Stimulated activated CD8-positive, alpha-beta memory T cell treated with anti-CD3 and anti-CD28 coated beads, Interleukin-4, amount 100 ng/mL, for 4 hours (primary cell): ENCODE measurements around the gene SLC22A3.
"Not testable (repeated sequence)": the region's sequence is repeated elsewhere in the genome, so short reads cannot be mapped to it uniquely, and the experiment has no call there.

Source experiments
- DNase-seq, 2 donors: peaks; one replicate each; pipeline ENCODE4 v3.0.0-alpha.2; 2020; ENCODE audit warnings: low read depth in 2 of 2, low spot score in 1 of 2

SLC22A3 gene

DNA sequence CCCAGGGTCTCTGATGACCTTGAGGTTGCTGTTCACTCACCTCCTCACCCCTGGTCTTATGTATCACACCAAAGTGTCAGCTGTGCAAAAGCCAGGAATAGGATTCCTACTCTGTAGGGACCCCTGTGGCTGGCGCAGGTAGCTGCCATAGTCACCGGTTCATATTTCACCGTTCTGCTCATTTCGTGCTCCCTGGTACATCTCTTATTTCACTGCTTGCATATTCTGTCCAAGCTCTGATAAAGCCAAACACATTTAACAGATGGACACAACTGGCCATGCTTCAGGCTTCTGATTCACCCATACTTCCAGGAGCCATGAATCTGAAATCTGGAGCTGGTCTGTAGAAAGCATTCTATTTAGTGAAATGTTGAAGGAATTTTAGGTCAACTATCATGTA lies 20.5 kb downstream of the SLC22A3 start:
- no peak for DNase-seq

DNA sequence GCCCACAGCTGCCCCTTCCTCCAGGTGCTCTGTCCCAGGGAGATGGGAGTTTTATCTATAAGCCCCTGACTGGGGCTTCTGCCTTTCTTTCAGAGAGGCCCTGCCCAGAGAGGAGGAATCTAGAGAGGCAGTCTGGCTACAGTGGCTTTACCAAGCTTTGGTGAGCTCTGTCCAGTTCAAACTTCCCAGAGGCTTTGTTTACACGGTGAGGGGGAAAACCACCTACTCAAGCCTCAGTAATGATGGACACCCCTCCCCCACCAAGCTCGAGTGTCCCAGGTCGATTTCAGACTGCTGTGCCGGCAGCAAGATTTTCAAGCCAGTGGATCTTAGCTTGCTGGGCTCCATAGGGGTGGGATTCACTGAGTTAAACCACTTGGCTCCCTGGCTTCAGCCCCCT lies 25.4 kb downstream of the SLC22A3 start:
- DNase-seq: not testable (repeated sequence)

DNA sequence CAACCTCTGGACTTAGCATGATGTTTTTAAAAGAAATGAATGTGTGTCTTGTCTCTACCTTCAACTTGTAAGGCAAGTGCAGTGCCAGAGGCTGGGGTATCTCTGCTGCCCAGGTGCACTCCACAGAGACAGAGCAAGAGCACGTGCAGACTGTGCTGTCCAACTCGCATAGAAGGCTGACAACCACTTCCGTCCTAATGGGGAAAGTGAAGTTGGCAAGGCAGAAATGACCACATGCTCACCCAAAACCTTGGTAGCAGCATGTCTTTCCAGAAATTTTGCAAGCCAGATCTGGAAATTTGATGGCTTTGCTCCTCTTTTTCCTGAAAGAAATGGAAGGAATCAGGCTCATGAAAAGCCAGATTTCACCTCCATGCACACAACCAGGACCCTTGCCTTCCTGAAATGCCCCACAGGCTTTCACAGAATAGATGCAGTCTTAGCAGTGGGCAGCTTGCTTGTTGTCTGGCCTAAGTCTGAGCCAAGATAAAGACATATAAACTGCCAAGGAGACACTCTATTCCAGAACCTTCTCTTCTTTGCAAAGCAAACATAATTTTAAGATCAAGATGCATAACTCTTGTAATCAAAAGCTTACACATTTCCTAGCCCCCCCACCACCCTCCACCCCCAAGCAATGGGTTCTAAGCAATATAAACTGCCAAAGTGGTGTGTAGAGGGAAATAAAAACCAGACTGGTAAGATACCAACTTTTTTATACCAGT lies 26.8 kb downstream of the SLC22A3 start:
- no peak for DNase-seq

DNA sequence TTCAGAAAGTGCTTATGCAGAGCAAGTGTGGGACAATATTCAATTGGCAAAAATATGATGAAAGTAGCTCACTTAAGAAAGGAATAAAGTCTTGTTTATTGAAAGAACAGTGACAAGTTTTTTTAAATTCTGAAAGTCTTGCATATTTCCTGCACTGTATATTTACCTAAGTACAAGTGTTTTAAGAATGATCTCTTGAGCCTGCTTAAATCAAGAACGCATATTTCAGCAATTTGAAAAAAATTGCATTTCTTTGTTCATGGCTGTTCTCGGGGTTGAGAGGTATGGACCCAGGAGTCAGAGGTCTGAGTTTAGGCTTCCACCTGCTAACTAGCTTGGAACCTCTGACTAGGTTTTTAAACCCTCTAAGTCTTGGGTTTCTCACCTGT lies 27.4 kb downstream of the SLC22A3 start:
- DNase-seq: no peak

DNA sequence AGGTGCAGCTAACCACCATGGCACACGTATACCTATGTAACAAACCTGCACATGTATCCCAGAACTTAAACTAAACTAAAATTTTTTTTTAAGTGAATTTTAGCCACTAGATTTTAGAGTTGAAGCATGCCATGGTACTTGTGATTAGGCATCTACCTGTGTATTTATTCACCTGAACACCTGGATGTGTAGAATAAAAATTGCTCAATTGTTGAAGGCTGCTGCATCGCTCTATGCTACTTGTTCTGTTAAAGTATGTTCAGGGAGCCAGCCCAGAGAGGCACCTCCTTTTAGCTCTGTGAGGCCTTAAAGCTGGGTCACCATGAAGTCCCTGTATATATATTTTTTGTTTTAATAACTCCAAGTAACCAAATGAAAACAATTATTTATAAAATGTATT lies 28.3 kb downstream of the SLC22A3 start:
- no peak for DNase-seq

DNA sequence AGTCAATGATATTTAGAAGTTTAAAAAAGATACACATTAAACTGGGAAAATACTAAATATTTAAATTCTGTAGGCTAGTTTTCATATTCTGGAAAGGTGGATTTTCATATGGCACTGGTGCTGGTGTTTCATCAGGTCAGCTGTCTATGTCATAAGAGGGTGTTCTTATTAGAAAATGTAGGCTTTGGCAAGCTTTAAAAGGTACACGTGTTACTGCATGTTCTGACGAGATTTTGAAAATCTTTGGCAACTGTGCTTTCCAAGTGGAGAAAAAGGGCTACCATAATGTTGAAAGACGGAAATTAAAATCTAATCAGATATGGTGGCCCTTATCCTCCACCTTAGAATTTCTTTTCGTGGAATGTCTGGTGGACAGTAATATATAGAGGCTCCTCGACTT lies 30.0 kb downstream of the SLC22A3 start:
- no peak for DNase-seq

DNA sequence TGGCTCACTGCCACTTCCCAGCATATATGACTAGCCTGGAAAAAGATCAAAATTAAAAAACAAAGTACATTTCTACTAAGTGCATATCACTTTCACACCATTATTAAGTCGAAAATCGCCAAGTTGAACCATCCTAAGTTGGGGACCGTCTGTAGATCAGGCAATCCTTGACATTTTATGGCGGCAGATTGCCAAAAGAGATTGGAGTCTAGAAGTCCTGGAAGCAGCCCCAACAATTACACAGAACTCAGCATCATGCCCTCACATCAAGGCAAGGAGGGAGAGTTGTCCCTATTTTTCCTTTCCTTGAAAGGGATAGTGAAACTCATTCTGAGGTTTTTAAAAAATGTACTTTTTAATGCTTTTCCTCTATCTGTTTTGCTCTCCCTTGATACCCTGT lies 30.7 kb downstream of the SLC22A3 start:
- no peak for DNase-seq

DNA sequence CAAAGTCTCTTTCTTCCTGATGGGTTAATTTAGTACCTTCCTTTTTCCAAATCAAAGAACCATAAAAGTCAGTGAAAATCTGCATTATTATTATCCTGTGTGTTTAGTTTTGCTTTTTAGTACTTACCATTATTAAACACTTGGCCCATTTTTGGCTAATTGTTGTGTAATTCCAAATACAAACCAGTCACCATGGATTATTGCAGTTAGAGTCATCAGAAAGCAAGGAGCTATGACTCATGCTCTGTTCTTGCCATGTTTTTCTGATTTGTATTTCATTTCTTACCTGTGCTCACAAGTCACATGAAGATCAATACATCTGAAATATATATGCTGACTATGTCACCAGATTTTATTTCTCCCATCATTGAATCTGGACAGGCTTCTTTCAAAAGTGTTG lies 31.3 kb downstream of the SLC22A3 start:
- no peak for DNase-seq

DNA sequence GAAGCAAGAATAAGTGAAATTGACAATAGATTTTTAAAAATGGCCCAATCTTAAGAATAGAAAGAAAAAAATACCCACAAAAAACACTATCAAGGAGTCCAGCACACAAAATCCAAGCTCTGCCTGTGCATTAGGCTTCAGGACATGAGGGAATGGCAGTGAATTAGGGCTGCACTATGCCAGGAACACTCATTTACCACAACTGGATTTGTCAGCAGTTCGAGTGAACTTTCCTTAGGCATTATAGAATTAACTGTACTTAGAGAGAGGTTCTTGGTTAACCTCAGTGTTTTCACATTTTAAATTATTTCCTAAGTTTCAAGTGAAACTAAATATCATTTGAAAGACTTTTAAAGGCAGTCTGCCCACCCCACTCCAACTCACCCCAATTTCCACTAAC lies 34.8 kb downstream of the SLC22A3 start:
- DNase-seq: no peak

DNA sequence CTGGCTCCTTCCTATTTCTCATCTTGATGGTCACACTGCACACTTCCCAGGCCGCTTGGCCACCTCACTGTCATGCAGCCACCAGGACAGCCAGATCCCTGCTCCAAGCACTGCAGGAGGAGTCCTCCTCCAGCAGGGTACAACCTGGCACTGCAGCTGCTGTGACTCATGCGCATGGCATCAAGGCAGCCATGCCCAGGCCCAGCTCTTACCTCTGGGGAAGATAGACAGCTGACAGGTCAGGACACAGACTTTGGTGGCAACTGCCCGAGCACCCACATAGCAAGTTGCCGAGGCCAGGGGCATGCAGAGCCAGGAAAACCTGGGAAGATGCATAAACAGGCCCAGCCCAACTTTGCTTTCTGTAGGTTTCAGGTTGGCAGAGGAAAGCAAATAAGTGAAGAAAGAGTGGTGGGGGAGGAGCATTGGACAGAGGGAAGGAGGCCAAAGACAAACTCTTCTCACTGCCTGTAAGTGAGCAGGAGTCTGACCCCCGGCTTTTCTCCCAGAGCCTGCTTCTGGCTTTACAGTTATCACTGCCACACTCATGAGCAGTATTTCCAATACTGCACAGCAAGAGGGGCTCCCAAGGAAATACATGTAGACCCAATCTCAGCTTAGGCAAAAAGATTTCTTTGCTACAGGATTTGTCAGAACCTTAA lies 38.8 kb downstream of the SLC22A3 start:
- DNase-seq: no peak

DNA sequence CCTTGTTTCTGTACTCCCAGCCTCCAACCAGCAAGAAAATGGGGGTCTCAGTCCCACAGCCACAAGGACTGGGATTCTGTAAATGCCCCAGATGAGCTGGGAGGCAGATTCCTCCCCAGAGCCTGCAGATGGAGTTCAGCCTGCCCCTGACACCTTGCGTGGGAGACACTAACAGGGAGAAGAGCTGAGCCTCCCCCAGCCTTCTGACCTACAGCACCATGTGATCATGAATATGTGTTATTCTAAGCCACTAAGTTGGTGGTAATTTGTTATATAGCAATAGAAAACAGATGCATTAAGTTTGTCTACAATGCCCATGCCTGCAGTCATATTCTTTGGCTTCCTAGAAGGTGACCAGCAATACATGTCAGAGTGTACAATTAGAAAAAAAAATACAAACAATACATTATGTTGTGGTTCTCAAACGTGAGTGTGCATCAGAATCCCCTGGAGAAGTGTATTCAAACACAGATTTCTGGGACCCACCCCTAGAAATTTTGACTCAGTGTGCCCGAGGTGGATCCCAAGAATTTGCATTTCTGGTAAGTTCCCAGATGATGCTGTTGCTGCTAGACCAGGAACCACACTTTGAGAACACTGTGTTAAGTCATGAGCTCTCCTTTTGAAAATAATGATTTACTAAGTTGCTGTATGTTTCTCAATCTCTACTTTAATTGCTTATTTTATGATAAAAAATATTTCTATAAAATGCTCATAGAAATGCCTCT lies 39.9 kb downstream of the SLC22A3 start:
- DNase-seq: no peak

DNA sequence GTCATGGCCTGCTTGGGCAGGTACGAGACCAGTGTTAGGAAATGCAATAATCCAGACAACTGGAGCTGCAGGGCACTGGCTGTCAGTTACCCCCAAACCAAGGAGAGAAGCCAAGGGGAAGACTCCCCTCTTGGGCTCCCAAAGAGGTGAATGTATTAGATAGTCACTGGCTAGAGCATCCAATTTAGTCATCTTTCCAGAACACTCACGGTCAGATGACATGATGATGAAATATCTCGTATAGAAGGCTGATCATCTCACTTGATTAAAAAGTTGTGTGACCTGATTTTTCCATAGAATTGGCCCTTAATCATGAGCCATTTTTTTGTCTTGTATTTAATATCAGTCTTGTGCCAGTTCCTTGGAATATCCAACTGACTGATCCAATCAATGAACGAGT lies 40.7 kb downstream of the SLC22A3 start:
- no peak for DNase-seq

DNA sequence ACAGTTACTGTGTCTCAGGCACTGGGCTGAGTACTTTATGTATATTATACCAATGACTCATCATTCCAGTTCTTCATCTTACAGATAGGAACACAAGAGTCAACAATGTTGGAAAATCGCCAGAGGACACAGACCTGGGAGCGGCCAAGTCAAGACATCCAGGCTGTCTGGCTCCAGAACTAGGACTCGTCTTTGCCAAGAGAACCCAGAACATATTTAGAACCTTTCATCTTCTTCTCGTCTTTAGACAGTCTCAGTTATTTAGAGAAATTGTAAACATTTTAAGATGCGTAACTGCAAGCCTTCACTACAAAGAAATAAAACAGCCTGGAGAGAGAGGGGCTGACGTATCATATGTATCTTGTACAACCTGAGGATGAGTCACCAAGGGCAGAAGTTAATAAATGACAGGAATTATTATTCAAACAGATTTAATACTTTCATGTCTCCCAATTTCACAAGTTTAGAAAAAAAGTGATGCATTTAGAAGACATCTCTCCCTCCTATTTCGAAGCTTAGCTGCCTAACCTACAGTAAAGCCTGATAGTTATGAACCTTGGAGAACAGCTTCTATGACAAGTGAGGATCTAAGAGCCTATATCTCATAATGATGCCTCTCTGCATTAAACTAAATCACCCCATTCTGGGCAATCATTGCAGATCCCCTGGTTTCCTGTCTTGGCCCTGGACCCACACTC lies 43.4 kb downstream of the SLC22A3 start:
- DNase-seq: no peak

DNA sequence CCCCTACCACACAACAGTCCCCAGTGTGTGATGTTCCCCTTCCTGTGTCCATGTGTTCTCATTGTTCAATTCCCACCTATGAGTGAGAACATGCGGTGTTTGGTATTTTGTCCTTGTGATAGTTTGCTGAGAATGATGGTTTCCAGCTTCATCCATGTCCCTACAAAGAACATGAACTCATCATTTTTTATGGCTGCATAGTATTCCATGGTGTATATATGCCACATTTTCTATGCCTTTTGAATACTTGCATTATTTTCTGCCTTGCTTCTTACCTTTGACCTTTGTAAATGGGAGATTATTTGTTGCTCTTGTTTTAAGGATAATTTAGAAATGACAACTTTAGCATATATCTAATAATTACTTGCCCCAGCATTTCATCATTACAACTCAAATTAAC lies 45.3 kb downstream of the SLC22A3 start:
- DNase-seq: not testable (repeated sequence)

DNA sequence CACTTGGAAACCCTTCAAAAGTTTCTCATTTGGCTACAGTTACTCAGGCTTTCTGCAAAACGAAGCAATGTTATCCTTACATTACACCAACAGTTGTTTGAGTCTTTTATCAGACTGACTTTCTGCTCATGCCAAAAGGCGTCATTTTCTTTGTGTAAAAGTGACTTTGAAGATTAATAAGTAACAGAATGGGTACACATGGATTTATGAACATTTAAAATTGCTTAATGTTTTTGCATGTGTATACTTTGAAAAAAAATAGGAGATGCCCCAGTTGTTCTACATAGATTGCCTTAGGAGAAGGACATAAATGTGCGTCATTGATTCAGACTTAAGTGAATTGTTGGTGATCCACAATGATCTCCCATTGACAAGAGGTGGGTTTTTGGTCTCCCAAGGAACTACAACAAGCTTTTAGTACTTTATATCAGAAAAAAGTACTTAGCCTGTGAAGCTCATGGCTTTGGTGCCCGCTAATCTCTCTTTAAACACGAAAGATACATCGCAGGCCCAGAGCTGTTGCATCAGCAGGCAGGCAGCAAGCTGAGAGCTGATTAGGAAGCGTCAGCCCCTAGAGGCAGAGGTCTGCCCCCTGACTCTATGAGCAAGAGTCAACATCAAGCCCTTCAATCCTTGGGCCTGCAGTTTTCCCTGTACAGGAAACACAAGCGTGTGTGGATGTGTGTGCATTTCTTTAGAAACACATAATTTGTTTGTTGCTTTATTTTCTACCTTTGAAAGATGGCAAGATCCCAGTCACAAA lies 45.9 kb downstream of the SLC22A3 start:
- DNase-seq: no peak

DNA sequence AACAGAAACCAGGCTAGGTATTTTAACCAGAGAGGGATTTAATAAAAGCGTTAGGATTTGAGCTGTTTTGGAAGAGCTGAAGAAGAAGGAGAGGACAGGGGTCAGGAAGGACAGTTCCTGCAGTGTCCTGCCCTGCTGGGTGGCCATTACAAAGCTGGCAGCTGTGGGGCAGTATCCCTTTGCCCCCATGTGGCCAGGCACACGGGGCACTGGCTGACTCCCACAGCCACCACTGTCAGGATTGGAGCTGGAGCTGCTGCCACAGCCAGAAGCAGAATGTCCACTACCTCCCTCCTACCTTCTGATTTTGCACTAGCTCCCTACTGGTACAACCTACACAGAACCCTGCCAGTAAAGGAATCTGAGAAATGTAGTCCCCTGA lies 46.5 kb downstream of the SLC22A3 start:
- DNase-seq: no peak

DNA sequence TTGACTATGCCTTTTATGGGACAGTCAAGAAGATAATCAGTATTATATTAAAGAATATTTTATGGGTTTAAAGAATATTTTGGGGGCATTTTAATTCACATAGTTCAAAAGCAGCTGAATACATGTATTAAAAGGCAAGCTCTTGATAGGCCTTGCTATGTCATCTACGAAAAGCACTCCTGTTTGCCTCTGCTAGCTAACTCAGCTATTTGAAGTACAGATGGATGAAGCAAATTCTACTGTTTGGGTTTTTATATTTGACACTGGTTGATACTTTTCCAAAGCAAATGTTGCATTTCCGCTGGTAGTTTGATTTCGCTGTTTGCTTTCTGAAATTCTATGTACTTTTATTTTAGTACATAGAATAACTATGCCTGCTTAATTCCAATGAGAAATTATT lies 47.0 kb downstream of the SLC22A3 start:
- DNase-seq: no peak

DNA sequence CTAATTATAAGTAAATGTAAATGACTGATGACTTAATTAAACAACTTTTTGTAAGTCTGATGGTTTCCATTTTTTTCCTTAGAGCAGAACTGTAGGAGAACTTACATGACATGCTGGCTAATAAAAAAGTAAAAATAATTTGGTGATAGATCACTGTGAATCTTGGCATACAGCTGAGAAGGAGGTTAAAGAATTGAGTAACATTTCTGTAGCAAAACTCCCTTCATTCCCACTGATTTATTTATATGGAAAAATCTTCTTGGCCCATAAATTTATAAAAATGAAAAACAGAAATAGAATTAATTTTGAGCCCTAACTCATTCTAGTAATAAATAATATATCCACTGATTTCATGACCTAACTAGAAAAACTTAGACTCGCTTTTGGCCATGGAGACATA lies 48.1 kb downstream of the SLC22A3 start:
- DNase-seq: no peak

DNA sequence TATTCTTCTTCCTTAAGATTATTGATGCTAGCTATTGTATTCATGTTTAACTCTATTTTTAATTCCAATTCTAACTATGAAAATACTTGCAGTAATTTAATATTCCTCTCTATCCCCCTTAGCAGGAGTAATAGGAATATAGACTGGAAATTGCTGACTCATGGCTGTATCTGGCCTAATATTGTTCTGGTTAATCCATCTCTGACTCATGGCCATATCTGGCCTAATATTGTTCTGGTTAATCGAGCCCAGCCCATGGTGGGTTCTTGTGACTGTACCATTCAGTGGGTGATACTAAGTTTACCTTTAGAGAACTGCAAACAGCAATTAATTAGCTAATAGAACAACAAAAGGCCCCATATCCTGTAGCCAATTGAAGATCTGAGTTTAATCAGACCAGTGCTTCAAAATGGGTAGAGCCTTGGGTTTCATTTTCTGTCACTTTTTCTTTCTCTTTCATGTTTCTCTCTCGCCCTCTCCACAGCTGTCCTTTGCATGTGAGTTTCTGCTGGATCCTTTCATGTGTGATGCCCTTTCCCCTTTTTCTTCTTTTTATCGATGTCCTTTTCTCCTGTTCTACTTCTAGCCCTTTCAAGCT lies 50.6 kb downstream of the SLC22A3 start:
- DNase-seq: no peak

DNA sequence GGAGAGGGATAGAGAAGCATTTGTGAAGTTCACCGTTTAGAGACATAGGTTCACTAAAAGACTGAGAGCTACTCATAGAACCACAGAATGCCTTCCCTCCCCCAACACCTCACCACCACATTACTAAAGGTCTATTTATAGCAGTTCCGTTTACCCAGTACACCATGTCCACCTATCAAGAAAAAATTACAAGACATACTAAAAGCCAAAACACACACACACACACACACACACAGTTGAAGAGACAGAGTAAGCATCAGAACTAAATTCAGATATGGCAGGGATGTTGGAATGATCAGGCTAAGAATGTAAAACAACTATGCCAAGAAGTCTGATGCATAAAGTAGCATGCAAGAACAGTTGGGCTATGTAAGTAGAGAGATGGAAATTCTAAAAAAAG lies 52.3 kb downstream of the SLC22A3 start:
- DNase-seq: no peak

DNA sequence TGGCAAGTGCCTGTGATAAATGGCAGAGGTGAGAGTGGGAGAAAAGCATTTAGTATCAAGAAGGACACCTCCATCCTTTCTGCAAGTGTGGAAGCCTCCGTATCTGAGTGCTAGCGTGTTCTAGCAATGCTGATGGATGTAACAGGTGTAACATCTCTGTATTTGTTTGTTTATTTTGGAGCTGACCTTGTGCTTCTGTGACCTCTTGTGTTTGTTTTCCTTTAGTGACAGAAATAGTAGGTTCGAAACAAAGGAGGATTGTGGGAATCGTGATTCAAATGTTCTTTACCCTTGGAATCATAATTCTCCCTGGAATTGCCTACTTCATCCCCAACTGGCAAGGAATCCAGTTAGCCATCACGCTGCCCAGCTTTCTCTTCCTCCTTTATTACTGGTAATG lies 60.4 kb downstream of the SLC22A3 start:
- no peak for DNase-seq
